PC-3 (cell line): ENCODE data around the gene GPC1. TPM values are rescaled to one million over a fixed set of nuclear protein-coding genes. Genes with fewer than 3 reads are reported as not detected.

ENCODE experiments used
- ATAC-seq: fragments of 200-7000 bp; cut with Tn5 transposase; 2 replicates; pipeline ENCODE4 v1.9.1; 2020; ENCODE audit warnings: mild to moderate bottlenecking, moderate library complexity
- BruUV-seq: library from RNA; stranded (reverse); fragments of 400-500 nt; replicated peaks from 2 replicates; lab custom pipeline; 2021; lab: Mats Ljungman, UMichigan
- CTCF ChIA-PET: fragments of 300-600 bp; sonication (Branson Sonifier 250); formaldehyde crosslinking; loops from one replicate; lab custom pipeline; 2022; ENCODE audit warnings: antibody characterized with exemption; lab: Charles Lee
- POLR2A ChIA-PET: fragments of 300-600 bp; sonication (Branson Sonifier 250); formaldehyde crosslinking; loops from one replicate; lab custom pipeline; 2022; ENCODE audit warnings: antibody characterized with exemption; ENCODE audit not compliant: unreplicated experiment; lab: Charles Lee
- DNase-seq: peaks from one replicate; pipeline ENCODE4 v3.0.0-alpha.2; 2015
- H2AFZ ChIP-seq: fragments of 300-600 bp; sonication (generic); 2 replicates; pipeline ENCODE4 v1.6.0; 2016; ENCODE audit warnings: antibody characterized with exemption, low read length
- H3F3A ChIP-seq: fragments of 300-600 bp; sonication (generic); one replicate; pipeline ENCODE4 v1.6.0; 2017; ENCODE audit warnings: antibody characterized with exemption, low read length, control low read depth, mild to moderate bottlenecking; ENCODE audit not compliant: unreplicated experiment
- H3K27ac ChIP-seq: fragments of 300-600 bp; sonication (generic); 2 replicates; pipeline ENCODE4 v1.5.1; 2016; ENCODE audit warnings: mild to moderate bottlenecking, low read length
- H3K27me3 ChIP-seq: fragments of 300-600 bp; sonication (generic); 2 replicates; pipeline ENCODE4 v1.6.1; 2016; ENCODE audit warnings: low read length, mixed read lengths
- H3K36me3 ChIP-seq: fragments of 300-600 bp; sonication (generic); 2 replicates; pipeline ENCODE4 v1.6.1; 2016; ENCODE audit warnings: low read depth, mixed run types, low read length, mixed read lengths
- H3K4me1 ChIP-seq: fragments of 300-600 bp; sonication (generic); 2 replicates; pipeline ENCODE4 v1.5.1; 2016; ENCODE audit warnings: low read length; ENCODE audit not compliant: insufficient read depth
- H3K4me2 ChIP-seq: fragments of 300-600 bp; sonication (generic); 2 replicates; pipeline ENCODE4 v1.6.0; 2016; ENCODE audit warnings: low read length
- H3K4me3 ChIP-seq: fragments of 300-600 bp; sonication (generic); 2 replicates; pipeline ENCODE4 v1.5.1; 2016; ENCODE audit warnings: mild to moderate bottlenecking, low read length, mixed read lengths
- H3K79me2 ChIP-seq: fragments of 300-600 bp; sonication (generic); 2 replicates; pipeline ENCODE4 v1.6.1; 2017; ENCODE audit warnings: low read length, mixed read lengths
- H3K9ac ChIP-seq: fragments of 300-600 bp; sonication (generic); 2 replicates; pipeline ENCODE4 v1.6.0; 2016; ENCODE audit warnings: mild to moderate bottlenecking, low read length
- H3K9me2 ChIP-seq: fragments of 300-600 bp; sonication (generic); replicated peaks from 2 replicates; pipeline ENCODE4 v1.6.1; 2016; ENCODE audit warnings: mixed run types, low read length, mixed read lengths
- H3K9me3 ChIP-seq: fragments of 300-600 bp; sonication (generic); 2 replicates; pipeline ENCODE4 v1.6.1; 2016; ENCODE audit warnings: low read length, mixed read lengths
- H4K20me1 ChIP-seq: fragments of 300-600 bp; sonication (generic); 2 replicates; pipeline ENCODE4 v1.6.1; 2016; ENCODE audit warnings: low read length, mixed read lengths
- CTCF ChIP-seq: fragments of 300-600 bp; sonication (generic); conservative IDR thresholded peaks from 2 replicates; pipeline ENCODE4 v1.5.1; 2017; ENCODE audit warnings: antibody characterized with exemption, low read depth, mild to moderate bottlenecking, low read length
- EZH2 ChIP-seq: fragments of 300-600 bp; sonication (generic); IDR thresholded peaks from one replicate; pipeline ENCODE4 v1.6.1; 2017; ENCODE audit warnings: antibody characterized with exemption, mild to moderate bottlenecking, low read length; ENCODE audit not compliant: unreplicated experiment
- EZH2phosphoT487 ChIP-seq: fragments of 300-600 bp; sonication (generic); IDR thresholded peaks from 2 replicates; pipeline ENCODE4 v1.6.1; 2018; ENCODE audit warnings: mild to moderate bottlenecking, antibody characterized with exemption, low read length, borderline replicate concordance
- intact Hi-C: fragments of 100-400 bp; cut with micrococcal nuclease; formaldehyde crosslinking; loops from 2 replicates; pipeline ENCODE4 v1.9.0; 2023
- total RNA-seq: library from RNA; depleted of rRNA; stranded (reverse); fragments of >200 nt; gene quantifications from 2 replicates; pipeline ENCODE4 v1.2.3, GENCODE V29; 2014

The GPC1 gene
- total RNA-seq, 1 experiment from 2014 or later, result 37.1 TPM

- Histone ChIP-seq H3K27me3 (no peaks in the 10 kb centered on the region), H3K9ac (no peak overlapping the region), H3K4me1 (no peaks in the 10 kb centered on the region), H3K27ac (no peak overlapping the region), H3K4me3 (no peak overlapping the region), H3K36me3 (peaks cover 5% of the 10 kb centered on the region), H3K79me2 (no peaks in the 10 kb centered on the region), H3K9me3 (no peaks in the 10 kb centered on the region), H3K4me2 (no peak overlapping the region), H2AFZ (no peak overlapping the region), H3F3A (no peaks in the 10 kb centered on the region), H4K20me1 (no peaks in the 10 kb centered on the region), H3K9me2 (no peaks in the 10 kb centered on the region)
- intact Hi-C loops, result no loop called here
- CTCF ChIA-PET, result no interaction called here
- no peak for ATAC-seq
- DNase-seq, result no peak
- TF ChIP-seq EZH2 (no peak), EZH2phosphoT487 (no peak), CTCF (no peak)
- POLR2A ChIA-PET, result no interaction called here
- no TSS peak for BruUV-seq
Measured at GRCh38 chr2:240458900-240459391, 23.5 kb downstream of the GPC1 start.

- Histone ChIP-seq H3K36me3 (peaks cover 6% of the 10 kb centered on the region), H4K20me1 (no peaks in the 10 kb centered on the region), H3K27ac (no peak overlapping the region), H3K4me3 (no peak overlapping the region), H3K9me3 (no peaks in the 10 kb centered on the region), H3K4me1 (no peaks in the 10 kb centered on the region), H3K4me2 (no peak overlapping the region), H3F3A (no peaks in the 10 kb centered on the region), H3K27me3 (no peaks in the 10 kb centered on the region), H3K9me2 (no peaks in the 10 kb centered on the region), H2AFZ (no peak overlapping the region), H3K9ac (no peak overlapping the region), H3K79me2 (no peaks in the 10 kb centered on the region)
- ATAC-seq (no peak), DNase-seq (no peak)
- ChIA-PET POLR2A (no interaction called here), CTCF (no interaction called here)
- BruUV-seq, result no TSS peak
- TF ChIP-seq EZH2 (no peak), EZH2phosphoT487 (no peak), CTCF (no peak)
- intact Hi-C loops, result no loop called here
Measured at GRCh38 chr2:240459401-240460252, 24.2 kb downstream of the GPC1 start.

GRCh38 chr2:240460253-240460711 lies 24.8 kb downstream of the GPC1 start:
- peaks cover 6% of the 10 kb centered on the region for H3K36me3 ChIP-seq
- TF ChIP-seq EZH2phosphoT487, result no peak
- TF ChIP-seq EZH2, result no peak
- H3K4me2 ChIP-seq, result no peak overlapping the region
- H3K4me3 ChIP-seq, result no peak overlapping the region
- no peaks in the 10 kb centered on the region for H3K27me3 ChIP-seq
- no peaks in the 10 kb centered on the region for H4K20me1 ChIP-seq
- no peak for ATAC-seq
- H2AFZ ChIP-seq, result no peak overlapping the region
- H3K9ac ChIP-seq, result no peak overlapping the region
- no peaks in the 10 kb centered on the region for H3K9me3 ChIP-seq
- intact Hi-C loops, result no loop called here
- no TSS peak for BruUV-seq
- DNase-seq, result no peak
- no peaks in the 10 kb centered on the region for H3K4me1 ChIP-seq
- ChIA-PET POLR2A (no interaction called here), CTCF (no interaction called here)
- H3K79me2 ChIP-seq, result no peaks in the 10 kb centered on the region
- H3K27ac ChIP-seq, result no peak overlapping the region
- no peaks in the 10 kb centered on the region for H3F3A ChIP-seq
- no peaks in the 10 kb centered on the region for H3K9me2 ChIP-seq
